ENCODE results near the gene LYRM1.

DNA sequence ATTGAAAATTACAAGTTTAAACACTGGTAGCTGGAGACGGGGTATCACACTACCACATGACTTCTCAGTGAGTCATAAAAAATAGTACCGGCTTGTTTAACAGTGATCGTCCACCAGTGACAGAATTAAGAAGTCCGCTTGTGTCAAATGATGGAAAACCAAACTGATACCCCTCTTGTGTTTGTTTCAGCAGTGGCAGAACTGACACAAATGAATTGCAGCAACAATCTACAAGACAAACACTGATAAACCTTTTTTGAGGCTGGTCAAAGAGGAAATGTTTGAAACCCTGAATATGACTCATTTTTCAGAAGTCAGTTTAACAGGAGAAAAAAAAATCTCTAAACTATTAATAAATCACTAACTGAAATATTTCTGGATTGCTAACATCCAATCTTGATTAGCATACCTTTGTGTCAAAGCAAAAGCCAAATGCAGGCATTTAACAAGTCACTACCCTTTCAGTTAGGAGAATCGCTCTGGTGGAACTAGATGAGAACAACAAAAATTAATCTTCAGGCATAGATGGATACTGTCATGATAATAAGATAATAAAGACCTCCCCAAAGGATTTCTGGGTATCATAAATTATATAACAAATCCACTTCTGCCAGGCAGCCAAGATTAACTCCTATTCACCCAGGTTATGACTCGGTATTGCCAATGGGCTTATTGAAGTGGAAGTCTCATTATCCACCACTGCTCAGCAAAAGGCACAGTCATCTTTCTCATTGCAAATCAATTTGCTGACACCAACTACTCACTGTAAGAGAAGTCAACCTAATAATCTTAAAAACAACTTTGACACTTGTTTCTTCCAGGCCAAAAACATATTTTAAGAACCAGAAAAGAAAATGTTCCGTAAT is 21.2 kb upstream of the LYRM1 start:
- TF ChIP-seq EP300 (IDR thresholded peaks at IDR 0.05; ENCODE audit: borderline replicate concordance in 1 of 2, low read depth in 2 of 2, low read length in 2 of 2) (no peak), CTCF (IDR thresholded peaks at IDR 0.05; ENCODE audit: control extremely low read depth in 1 of 3, insufficient read depth in 1 of 3, low read depth in 1 of 3, low read length in 3 of 3) (no peak), CEBPB (IDR thresholded peaks at IDR 0.05; ENCODE audit: low read depth, low read length) (no peak), POLR2AphosphoS5 (IDR thresholded peaks at IDR 0.05; ENCODE audit: low read depth, low read length) (no peak), CHD2 (IDR thresholded peaks at IDR 0.05; ENCODE audit: low read length) (no peak), ATF2 (IDR thresholded peaks at IDR 0.05; ENCODE audit: low read length) (no peak), POLR2A (IDR thresholded peaks at IDR 0.05; ENCODE audit: control extremely low read depth in 1 of 2, low read depth in 2 of 2, low read length in 2 of 2) (no peak), EZH2 (IDR thresholded peaks at IDR 0.05; ENCODE audit: low read depth, low read length, severe bottlenecking) (no peak)
